Esophagus muscularis mucosa (tissue), 4 donors: Measurements from ENCODE around the gene SLC25A26. TPM values are rescaled to one million over a fixed set of nuclear protein-coding genes. Genes with fewer than 3 reads are reported as not detected.
"Not testable (repeated sequence)": the region's sequence is repeated elsewhere in the genome, so short reads cannot be mapped to it uniquely, and the experiment has no call there.

Experiments
- DNase-seq: peaks from one replicate; pipeline ENCODE4 v3.0.0-alpha.2; 2017; ENCODE audit errors: extremely low spot score
- H3K27ac ChIP-seq, 4 donors: fragments of 200-600 bp; sonication (generic); replicated peaks in 1 of 4; 1 replicate in 3 of 4; 2 replicates in 1 of 4; pipeline ENCODE4 v1.5.1; 2016 to 2019; ENCODE audit warnings: mild to moderate bottlenecking in 1 of 4
- H3K27me3 ChIP-seq, 4 donors: fragments of 200-600 bp; sonication (generic); one replicate each; pipeline versions ENCODE4 v1.5.1 to v1.6.0; 2016 to 2019
- H3K36me3 ChIP-seq, 4 donors: fragments of 200-600 bp; sonication (generic); one replicate each; pipeline ENCODE4 v1.5.1; 2016 to 2019
- H3K4me1 ChIP-seq, 4 donors: fragments of 200-600 bp; sonication (generic); one replicate each; pipeline ENCODE4 v1.5.1; 2016 to 2019
- H3K4me3 ChIP-seq, 4 donors: fragments of 200-600 bp; sonication (generic); 1 replicate in 2 of 4; 2 replicates in 2 of 4; pipeline ENCODE4 v1.5.1; 2016 to 2019; ENCODE audit warnings: mild to moderate bottlenecking in 4 of 4, moderate library complexity in 1 of 4
- H3K9me3 ChIP-seq, 4 donors: fragments of 200-600 bp; sonication (generic); 1 replicate in 3 of 4; 2 replicates in 1 of 4; pipeline ENCODE4 v1.5.1; 2016 to 2019
- EP300 ChIP-seq: sonication (generic); formaldehyde crosslinking; IDR thresholded peaks from one replicate; pipeline ENCODE4 v1.6.1; 2017; ENCODE audit warnings: antibody characterized with exemption
- POLR2A ChIP-seq: fragments of 450-650 bp; IDR thresholded peaks from one replicate; pipeline ENCODE4 v1.6.1; 2017; ENCODE audit warnings: antibody characterized with exemption, moderate library complexity, mild to moderate bottlenecking, low read depth
- POLR2AphosphoS5 ChIP-seq, 2 donors: sonication (generic); formaldehyde crosslinking; IDR thresholded peaks; one replicate each; pipeline ENCODE4 v1.6.1; 2017; ENCODE audit warnings: antibody characterized with exemption in 2 of 2
- WGBS: methylation state at CpG from one replicate; pipeline ENCODE4 v1.1.5; 2018; 5-methylcytosine and 5-hydroxymethylcytosine counted together
- intact Hi-C: fragments of 100-400 bp; cut with DNase I; formaldehyde crosslinking; loops from one replicate; pipeline ENCODE4 v1.15.1; 2023
- total RNA-seq, 4 donors: library from RNA; depleted of rRNA; stranded (reverse); fragments of >200 nt; gene quantifications; one replicate each; pipeline versions ENCODE4 v1.1.0 to v1.2.1, GENCODE V29; 2016
- TF ChIP-seq, protein P1 (sequence below), 3 experiments: fragments of 200-600 bp in 2 of 3; fragments of 450-650 bp in 1 of 3; sonication (generic) in 2 of 3; IDR thresholded peaks; one replicate each; pipeline ENCODE4 v1.5.1; 2017 to 2019; ENCODE audit warnings: antibody characterized with exemption in 3 of 3, mild to moderate bottlenecking in 2 of 3, moderate library complexity in 1 of 3

SLC25A26 gene
- total RNA-seq, 4 donors from 2014 or later, result 23.0 to 39.0 (median 26.0) TPM

DNA sequence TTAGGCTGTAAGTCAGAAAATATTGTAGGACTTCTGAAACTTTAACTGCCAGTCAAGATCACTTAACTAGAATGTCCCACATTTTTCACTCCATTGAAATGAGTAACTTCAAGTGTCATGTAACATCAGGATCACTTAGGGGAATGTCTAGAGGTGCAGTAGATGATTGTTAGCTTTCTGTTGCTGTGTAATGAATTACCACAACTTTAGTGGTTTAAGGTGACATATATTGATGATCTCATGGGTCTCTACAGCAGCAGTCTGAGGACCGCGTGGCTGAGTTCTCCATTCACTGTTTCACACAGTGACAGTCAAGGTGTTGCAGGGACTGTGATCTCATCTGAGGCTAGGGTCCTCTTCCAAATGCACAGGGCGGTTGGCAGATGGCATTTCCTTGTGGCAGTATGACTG lies 82.7 kb downstream of the SLC25A26 start:
- 93% methylated on average over 3 of the region's 3 CpGs for WGBS
- no peak for DNase-seq
- no peaks in the 10 kb centered on the region for H3K36me3 ChIP-seq
- intact Hi-C loops, result no loop called here
- H3K4me3 ChIP-seq, result no peak overlapping the region
- H3K27ac ChIP-seq, result no peak overlapping the region
- TF ChIP-seq POLR2A (no peak), EP300 (no peak), POLR2AphosphoS5 (IDR thresholded peaks at IDR 0.05) (no peak)
- TF ChIP-seq, protein P1, sequence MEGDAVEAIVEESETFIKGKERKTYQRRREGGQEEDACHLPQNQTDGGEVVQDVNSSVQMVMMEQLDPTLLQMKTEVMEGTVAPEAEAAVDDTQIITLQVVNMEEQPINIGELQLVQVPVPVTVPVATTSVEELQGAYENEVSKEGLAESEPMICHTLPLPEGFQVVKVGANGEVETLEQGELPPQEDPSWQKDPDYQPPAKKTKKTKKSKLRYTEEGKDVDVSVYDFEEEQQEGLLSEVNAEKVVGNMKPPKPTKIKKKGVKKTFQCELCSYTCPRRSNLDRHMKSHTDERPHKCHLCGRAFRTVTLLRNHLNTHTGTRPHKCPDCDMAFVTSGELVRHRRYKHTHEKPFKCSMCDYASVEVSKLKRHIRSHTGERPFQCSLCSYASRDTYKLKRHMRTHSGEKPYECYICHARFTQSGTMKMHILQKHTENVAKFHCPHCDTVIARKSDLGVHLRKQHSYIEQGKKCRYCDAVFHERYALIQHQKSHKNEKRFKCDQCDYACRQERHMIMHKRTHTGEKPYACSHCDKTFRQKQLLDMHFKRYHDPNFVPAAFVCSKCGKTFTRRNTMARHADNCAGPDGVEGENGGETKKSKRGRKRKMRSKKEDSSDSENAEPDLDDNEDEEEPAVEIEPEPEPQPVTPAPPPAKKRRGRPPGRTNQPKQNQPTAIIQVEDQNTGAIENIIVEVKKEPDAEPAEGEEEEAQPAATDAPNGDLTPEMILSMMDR (IDR thresholded peaks at IDR 0.05), result no peak
- H3K27me3 ChIP-seq, result no peaks in the 10 kb centered on the region
- H3K9me3 ChIP-seq, result no peaks in the 10 kb centered on the region
- peaks cover 0 to 18% (median 13%) of the 10 kb centered on the region in 4 donors for H3K4me1 ChIP-seq

DNA sequence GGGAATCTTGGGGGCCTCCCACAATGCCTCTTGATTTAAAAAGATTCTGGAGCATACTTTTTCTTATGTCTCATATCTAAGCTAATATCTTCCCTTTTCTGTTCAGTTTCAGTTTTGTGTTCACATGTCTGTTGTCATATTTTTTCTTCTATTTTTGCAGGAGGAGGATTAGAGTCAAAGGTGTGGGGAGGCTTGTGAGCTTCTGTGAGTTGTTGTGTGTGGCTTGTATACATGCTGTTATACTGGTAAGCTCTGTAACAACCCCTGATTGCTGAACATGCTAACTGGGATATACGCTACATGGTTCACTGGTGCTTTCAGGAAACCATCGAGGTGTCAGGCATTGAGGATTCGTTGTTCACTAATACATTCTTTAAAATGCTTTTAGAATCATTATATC lies 83.5 kb downstream of the SLC25A26 start:
- H3K4me1 ChIP-seq, result peaks cover 0 to 11% (median 5%) of the 10 kb centered on the region in 4 donors
- no peaks in the 10 kb centered on the region for H3K9me3 ChIP-seq
- no peak for DNase-seq
- H3K4me3 ChIP-seq, result no peak overlapping the region
- intact Hi-C loops, result no loop called here
- 89% methylated on average over 3 of the region's 3 CpGs for WGBS
- H3K27ac ChIP-seq, result no peak overlapping the region
- H3K36me3 ChIP-seq, result no peaks in the 10 kb centered on the region
- H3K27me3 ChIP-seq, result no peaks in the 10 kb centered on the region
- TF ChIP-seq POLR2AphosphoS5 (IDR thresholded peaks at IDR 0.05), result no peak
- no peak for TF ChIP-seq EP300
- TF ChIP-seq, protein P1 (IDR thresholded peaks at IDR 0.05), result no peak
- no peak for TF ChIP-seq POLR2A

DNA sequence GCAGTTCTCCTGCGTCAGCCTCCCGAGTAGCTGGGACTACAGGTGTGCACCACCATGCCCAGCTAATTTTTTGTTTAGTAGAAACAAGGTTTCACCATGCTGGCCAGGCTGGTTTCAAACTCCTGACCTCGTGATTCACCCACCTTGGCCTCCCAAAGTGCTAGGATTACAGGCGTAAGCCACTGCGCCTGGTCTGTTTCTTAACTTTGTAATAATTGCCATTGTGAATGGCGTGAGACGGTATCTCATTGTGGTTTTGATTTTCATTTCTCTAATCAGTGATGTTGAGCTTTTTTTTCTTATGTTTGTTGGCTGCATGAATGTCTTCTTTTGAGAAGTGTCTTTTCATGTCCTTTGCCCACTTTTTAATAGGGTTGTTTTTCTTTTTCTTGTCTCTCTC lies 85.3 kb downstream of the SLC25A26 start:
- H3K4me1 ChIP-seq, H3K27me3 ChIP-seq, DNase-seq, H3K36me3 ChIP-seq, H3K4me3 ChIP-seq, intact Hi-C loops, H3K9me3 ChIP-seq, H3K27ac ChIP-seq: not testable (repeated sequence)
- 93% methylated on average over 7 of the region's 7 CpGs for WGBS

DNA sequence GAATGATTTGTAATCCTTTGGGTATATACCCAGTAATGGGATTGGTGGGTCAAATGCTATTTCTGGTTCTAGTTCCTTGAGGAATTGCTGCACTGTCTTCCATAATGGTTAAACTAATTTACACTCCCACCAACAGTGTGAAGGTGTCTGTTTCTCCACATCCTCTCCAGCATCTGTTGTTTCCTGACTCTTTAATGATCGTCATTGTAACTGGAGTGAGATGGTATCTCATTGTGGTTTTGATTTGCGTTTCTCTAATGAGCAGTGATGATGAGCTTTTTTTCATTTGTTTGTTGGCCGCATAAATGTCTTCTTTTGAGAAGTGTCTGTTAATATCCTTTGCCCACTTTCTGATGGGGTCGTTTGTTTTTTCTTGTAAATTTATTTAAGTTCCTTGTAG lies 86.2 kb downstream of the SLC25A26 start:
- H3K4me1 ChIP-seq, H3K4me3 ChIP-seq, DNase-seq, H3K27ac ChIP-seq, H3K27me3 ChIP-seq, H3K36me3 ChIP-seq, H3K9me3 ChIP-seq, intact Hi-C loops: not testable (repeated sequence)
- WGBS, result 76% methylated on average over 4 of the region's 4 CpGs

GRCh38 chr3:66312039-66312438 lies 91.2 kb downstream of the SLC25A26 start:
- H3K27ac ChIP-seq, result no peak overlapping the region
- no peak for DNase-seq
- intact Hi-C loops, result no loop called here
- H3K36me3 ChIP-seq, result no peaks in the 10 kb centered on the region
- H3K4me1 ChIP-seq, result no peaks in the 10 kb centered on the region
- 71% methylated on average over 1 of the region's 4 CpGs for WGBS
- no peak for TF ChIP-seq POLR2AphosphoS5 (IDR thresholded peaks at IDR 0.05)
- TF ChIP-seq, protein P1 (IDR thresholded peaks at IDR 0.05), result no peak
- TF ChIP-seq POLR2A, result no peak
- no peak overlapping the region for H3K4me3 ChIP-seq
- no peaks in the 10 kb centered on the region for H3K27me3 ChIP-seq
- H3K9me3 ChIP-seq, result peaks cover 0 to 4% (median 4%) of the 10 kb centered on the region in 4 donors

DNA sequence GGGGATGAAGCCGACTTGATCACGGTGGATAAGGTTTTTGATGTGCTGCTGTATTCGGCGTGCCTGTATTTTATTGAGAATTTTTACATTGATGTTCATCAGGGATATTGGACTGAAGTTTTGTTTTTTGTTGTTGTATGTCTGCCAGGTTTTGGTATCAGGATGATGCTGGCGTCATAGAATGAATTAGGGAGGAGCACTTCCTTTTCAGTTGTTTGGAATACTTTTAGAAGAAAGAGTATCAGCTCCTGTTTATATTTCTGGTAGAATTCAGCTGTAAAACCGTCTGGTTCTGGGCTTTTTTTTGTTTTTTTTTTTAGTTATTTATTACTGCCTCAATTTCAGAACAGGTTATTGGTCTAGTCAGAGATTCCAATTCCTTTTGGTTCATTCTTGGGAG lies 93.7 kb downstream of the SLC25A26 start:
- no peaks in the 10 kb centered on the region for H3K4me1 ChIP-seq
- intact Hi-C loops, result no loop called here
- H3K27me3 ChIP-seq, result no peaks in the 10 kb centered on the region
- H3K4me3 ChIP-seq, result no peak overlapping the region
- no peak overlapping the region for H3K27ac ChIP-seq
- no peaks in the 10 kb centered on the region for H3K36me3 ChIP-seq
- peaks cover 0 to 4% (median 4%) of the 10 kb centered on the region in 4 donors for H3K9me3 ChIP-seq
- TF ChIP-seq POLR2A (no peak), EP300 (no peak)
- TF ChIP-seq, protein P1 (IDR thresholded peaks at IDR 0.05), result no peak
- no peak for DNase-seq
- 78% methylated on average over 6 of the region's 6 CpGs for WGBS
